ENCODE results near the gene UCHL3. TPM values are rescaled to one million over a fixed set of nuclear protein-coding genes. Genes with fewer than 3 reads are reported as not detected.
A peak's percentile ranks its signal among the peaks of the same experiment; 100 is the strongest.

The UCHL3 gene
- total and polyA plus RNA-seq, 2 experiments from 2014 or later, result 64.6 to 143 TPM

- no peak for DNase-seq (ENCODE audit: low spot score)
- H3K4me3 Mint-ChIP-seq, result 0 out of 3 replicates have a peak overlapping the region, but pooled peaks have one; percentile 7
- H3K27ac Mint-ChIP-seq, result no peak overlapping the region
- TF ChIP-seq NANOG (IDR thresholded peaks at IDR 0.05; ENCODE audit: borderline replicate concordance), result no peak
- TF ChIP-seq EZH2 (IDR thresholded peaks at IDR 0.05; ENCODE audit: low read depth, unreplicated experiment), result no peak
- no peak for TF ChIP-seq STAT1 (IDR thresholded peaks at IDR 0.05; ENCODE audit: unreplicated experiment)
- no peak for TF ChIP-seq CREB1 (CRISPR knock-in tag; IDR thresholded peaks at IDR 0.05; ENCODE audit: low read depth)
- TF ChIP-seq, protein P1, sequence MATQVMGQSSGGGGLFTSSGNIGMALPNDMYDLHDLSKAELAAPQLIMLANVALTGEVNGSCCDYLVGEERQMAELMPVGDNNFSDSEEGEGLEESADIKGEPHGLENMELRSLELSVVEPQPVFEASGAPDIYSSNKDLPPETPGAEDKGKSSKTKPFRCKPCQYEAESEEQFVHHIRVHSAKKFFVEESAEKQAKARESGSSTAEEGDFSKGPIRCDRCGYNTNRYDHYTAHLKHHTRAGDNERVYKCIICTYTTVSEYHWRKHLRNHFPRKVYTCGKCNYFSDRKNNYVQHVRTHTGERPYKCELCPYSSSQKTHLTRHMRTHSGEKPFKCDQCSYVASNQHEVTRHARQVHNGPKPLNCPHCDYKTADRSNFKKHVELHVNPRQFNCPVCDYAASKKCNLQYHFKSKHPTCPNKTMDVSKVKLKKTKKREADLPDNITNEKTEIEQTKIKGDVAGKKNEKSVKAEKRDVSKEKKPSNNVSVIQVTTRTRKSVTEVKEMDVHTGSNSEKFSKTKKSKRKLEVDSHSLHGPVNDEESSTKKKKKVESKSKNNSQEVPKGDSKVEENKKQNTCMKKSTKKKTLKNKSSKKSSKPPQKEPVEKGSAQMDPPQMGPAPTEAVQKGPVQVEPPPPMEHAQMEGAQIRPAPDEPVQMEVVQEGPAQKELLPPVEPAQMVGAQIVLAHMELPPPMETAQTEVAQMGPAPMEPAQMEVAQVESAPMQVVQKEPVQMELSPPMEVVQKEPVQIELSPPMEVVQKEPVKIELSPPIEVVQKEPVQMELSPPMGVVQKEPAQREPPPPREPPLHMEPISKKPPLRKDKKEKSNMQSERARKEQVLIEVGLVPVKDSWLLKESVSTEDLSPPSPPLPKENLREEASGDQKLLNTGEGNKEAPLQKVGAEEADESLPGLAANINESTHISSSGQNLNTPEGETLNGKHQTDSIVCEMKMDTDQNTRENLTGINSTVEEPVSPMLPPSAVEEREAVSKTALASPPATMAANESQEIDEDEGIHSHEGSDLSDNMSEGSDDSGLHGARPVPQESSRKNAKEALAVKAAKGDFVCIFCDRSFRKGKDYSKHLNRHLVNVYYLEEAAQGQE (IDR thresholded peaks at IDR 0.05; ENCODE audit: unreplicated experiment), result no peak
- Histone ChIP-seq H3K9me2 (ENCODE audit: insufficient read depth) (peaks cover 5% of the 10 kb centered on the region; the same call in 1 of the 2 replicates), H3K79me2 (replicated peaks; ENCODE audit: insufficient read depth) (peaks cover 17% of the 10 kb centered on the region; the same call in 1 of the 2 replicates), H3K4me2 (peak overlapping the region; percentile 75), H3K36me3 (ENCODE audit: insufficient read depth) (no peaks in the 10 kb centered on the region), H4K20me1 (replicated peaks; ENCODE audit: insufficient read depth) (no peaks in the 10 kb centered on the region), H3F3A (replicated peaks; ENCODE audit: low read depth) (no peaks in the 10 kb centered on the region), H3K4me3 (peak overlapping the region; percentile 34; the same call in 1 of the 2 replicates), H2AFZ (no peak overlapping the region), H3K4me1 (ENCODE audit: insufficient read depth) (peaks cover 36% of the 10 kb centered on the region), H3K27me3 (ENCODE audit: insufficient read depth) (peaks cover 34% of the 10 kb centered on the region), H3K27ac (ENCODE audit: low read depth) (no peak overlapping the region)
- H3K4me1 Mint-ChIP-seq, result peaks cover 29% of the 10 kb centered on the region
- H3K9me3 Mint-ChIP-seq, result no peaks in the 10 kb centered on the region; the same call in 2 of the 3 replicates
- ATAC-seq, result no peak
- H3K36me3 Mint-ChIP-seq (ENCODE audit: low read depth), result no peaks in the 10 kb centered on the region
- peaks cover 16% of the 10 kb centered on the region for H3K27me3 Mint-ChIP-seq (ENCODE audit: insufficient read depth, low read depth, poor library complexity)
Measured at GRCh38 chr13:75641026-75641425, 91.4 kb downstream of the UCHL3 start.

DNA sequence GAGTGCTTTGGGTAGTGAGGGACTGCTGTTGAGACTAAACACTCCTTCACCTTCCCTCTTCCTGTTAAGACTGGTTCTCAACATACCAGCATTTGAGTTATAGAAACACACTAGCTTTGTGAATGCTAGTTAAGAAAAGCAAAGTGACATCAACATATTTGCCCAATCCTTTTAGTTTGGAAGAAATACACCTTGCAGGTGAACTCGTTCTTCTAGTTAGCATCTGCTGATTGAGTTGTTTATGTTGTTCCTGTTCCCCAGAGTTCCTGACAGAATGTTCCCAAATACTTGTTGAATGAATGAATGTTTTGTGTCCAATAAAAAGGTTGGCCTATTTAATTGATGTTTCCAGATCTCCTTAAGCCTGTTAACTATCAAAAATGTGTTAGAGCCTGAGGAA is 93.6 kb downstream of the UCHL3 start:
- H3K27ac ChIP-seq (ENCODE audit: low read depth), result no peak overlapping the region
- DNase-seq (ENCODE audit: low spot score), result no peak
- H3K9me3 Mint-ChIP-seq, result no peaks in the 10 kb centered on the region; the same call in 2 of the 3 replicates
- H4K20me1 ChIP-seq (replicated peaks; ENCODE audit: insufficient read depth), result no peaks in the 10 kb centered on the region
- peaks cover 29% of the 10 kb centered on the region for H3K4me1 ChIP-seq (ENCODE audit: insufficient read depth)
- no peak overlapping the region for H2AFZ ChIP-seq
- no peak for ATAC-seq
- no peaks in the 10 kb centered on the region for H3K36me3 ChIP-seq (ENCODE audit: insufficient read depth)
- no peak overlapping the region for H3K4me3 Mint-ChIP-seq
- H3F3A ChIP-seq (replicated peaks; ENCODE audit: low read depth), result no peaks in the 10 kb centered on the region
- no peak overlapping the region for H3K4me3 ChIP-seq
- peaks cover 17% of the 10 kb centered on the region for H3K27me3 ChIP-seq (ENCODE audit: insufficient read depth)
- peaks cover 18% of the 10 kb centered on the region for H3K4me1 Mint-ChIP-seq
- no peaks in the 10 kb centered on the region for H3K36me3 Mint-ChIP-seq (ENCODE audit: low read depth)
- H3K27me3 Mint-ChIP-seq (ENCODE audit: insufficient read depth, low read depth, poor library complexity), result peaks cover 6% of the 10 kb centered on the region
- no peak overlapping the region for H3K4me2 ChIP-seq
- H3K79me2 ChIP-seq (replicated peaks; ENCODE audit: insufficient read depth), result peaks cover 17% of the 10 kb centered on the region; the same call in 1 of the 2 replicates
- H3K9me2 ChIP-seq (ENCODE audit: insufficient read depth), result peaks cover 6% of the 10 kb centered on the region; the same call in 1 of the 2 replicates
- no peak overlapping the region for H3K27ac Mint-ChIP-seq
- TF ChIP-seq ETS1 (IDR thresholded peaks at IDR 0.05) (no peak), POLR2AphosphoS5 (IDR thresholded peaks at IDR 0.05; ENCODE audit: low read depth) (no peak), STAT1 (IDR thresholded peaks at IDR 0.05; ENCODE audit: unreplicated experiment) (no peak)
- TF ChIP-seq, protein P1 (IDR thresholded peaks at IDR 0.05; ENCODE audit: unreplicated experiment), result no peak

All from GM23338 (cell line).